ENCODE measurements around the gene CERS6. TPM values are rescaled to one million over a fixed set of nuclear protein-coding genes. Genes with fewer than 3 reads are reported as not detected.

Gene CERS6
- total RNA-seq, 1 donor = 23.9 TPM

DNA sequence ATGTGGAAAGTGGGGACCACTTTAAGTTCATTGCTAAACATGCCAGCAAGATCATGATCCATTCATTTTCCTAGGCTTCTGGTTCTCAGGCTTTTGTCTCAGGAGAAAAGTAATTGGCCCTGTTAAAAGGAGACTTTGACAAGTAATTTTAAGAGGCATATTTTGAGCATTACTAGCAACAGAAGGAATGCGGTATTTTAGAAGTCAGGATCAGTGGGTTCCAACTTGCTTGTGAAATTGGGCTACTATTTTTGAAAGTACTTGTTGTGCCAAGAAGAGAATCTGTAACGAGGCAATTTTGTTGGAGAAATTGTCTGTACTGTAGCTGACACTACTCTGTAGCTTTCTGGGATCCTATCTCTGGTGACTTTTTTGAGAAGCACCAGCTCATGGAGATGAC lies 59.4 kb downstream of the CERS6 start:
- DNase-seq (ENCODE audit: insufficient read length, low spot score, missing footprints) = no peak
- Histone ChIP-seq H2AFZ (ENCODE audit: low read length) (no peak overlapping the region), H4K20me1 (ENCODE audit: insufficient read depth, low read length) (no peaks in the 10 kb centered on the region), H3K27me3 (ENCODE audit: insufficient read depth, low read length) (no peaks in the 10 kb centered on the region), H3K9me3 (ENCODE audit: low read depth, low read length) (no peaks in the 10 kb centered on the region), H3K27ac (ENCODE audit: low read depth, low read length) (peak overlapping the region; percentile 73), H3K4me3 (ENCODE audit: insufficient read depth, low read length) (no peak overlapping the region), H3K4me1 (ENCODE audit: insufficient read depth, low read length) (peaks cover 39% of the 10 kb centered on the region), H3K36me3 (ENCODE audit: insufficient read depth, low read length) (no peaks in the 10 kb centered on the region), H3K4me2 (ENCODE audit: insufficient read depth, low read length) (peak overlapping the region; percentile 40), H3K79me2 (ENCODE audit: insufficient read depth, low read length) (peaks cover 28% of the 10 kb centered on the region)
- TF ChIP-seq, protein P1, sequence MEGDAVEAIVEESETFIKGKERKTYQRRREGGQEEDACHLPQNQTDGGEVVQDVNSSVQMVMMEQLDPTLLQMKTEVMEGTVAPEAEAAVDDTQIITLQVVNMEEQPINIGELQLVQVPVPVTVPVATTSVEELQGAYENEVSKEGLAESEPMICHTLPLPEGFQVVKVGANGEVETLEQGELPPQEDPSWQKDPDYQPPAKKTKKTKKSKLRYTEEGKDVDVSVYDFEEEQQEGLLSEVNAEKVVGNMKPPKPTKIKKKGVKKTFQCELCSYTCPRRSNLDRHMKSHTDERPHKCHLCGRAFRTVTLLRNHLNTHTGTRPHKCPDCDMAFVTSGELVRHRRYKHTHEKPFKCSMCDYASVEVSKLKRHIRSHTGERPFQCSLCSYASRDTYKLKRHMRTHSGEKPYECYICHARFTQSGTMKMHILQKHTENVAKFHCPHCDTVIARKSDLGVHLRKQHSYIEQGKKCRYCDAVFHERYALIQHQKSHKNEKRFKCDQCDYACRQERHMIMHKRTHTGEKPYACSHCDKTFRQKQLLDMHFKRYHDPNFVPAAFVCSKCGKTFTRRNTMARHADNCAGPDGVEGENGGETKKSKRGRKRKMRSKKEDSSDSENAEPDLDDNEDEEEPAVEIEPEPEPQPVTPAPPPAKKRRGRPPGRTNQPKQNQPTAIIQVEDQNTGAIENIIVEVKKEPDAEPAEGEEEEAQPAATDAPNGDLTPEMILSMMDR (IDR thresholded peaks at IDR 0.05; ENCODE audit: extremely low read depth, low read depth, low read length) = no peak

DNA sequence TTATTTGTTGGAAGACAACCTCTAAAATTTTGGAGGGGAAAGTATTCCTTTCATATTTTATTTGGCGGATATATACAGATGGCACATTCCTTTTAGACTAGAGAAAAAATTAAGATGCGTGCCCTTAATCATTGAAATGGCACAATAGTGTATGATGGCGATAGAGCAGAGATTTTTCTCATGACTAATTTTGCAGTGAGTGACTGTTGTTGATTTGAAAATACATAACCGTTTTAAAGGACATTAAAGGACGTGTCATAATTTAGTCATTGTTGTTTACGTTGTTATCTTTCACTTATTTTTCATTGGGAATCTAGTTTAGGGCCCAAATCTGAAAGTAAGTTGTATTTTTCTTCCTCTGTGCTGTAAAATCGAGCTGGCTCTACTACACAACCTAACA lies 61.7 kb downstream of the CERS6 start:
- H4K20me1 ChIP-seq (ENCODE audit: insufficient read depth, low read length) = no peaks in the 10 kb centered on the region
- peak overlapping the region; percentile 38 for H3K4me3 ChIP-seq (ENCODE audit: insufficient read depth, low read length)
- no peaks in the 10 kb centered on the region for H3K36me3 ChIP-seq (ENCODE audit: insufficient read depth, low read length)
- peaks cover 48% of the 10 kb centered on the region for H3K4me1 ChIP-seq (ENCODE audit: insufficient read depth, low read length)
- H3K9me3 ChIP-seq (ENCODE audit: low read depth, low read length) = no peaks in the 10 kb centered on the region
- H3K79me2 ChIP-seq (ENCODE audit: insufficient read depth, low read length) = peaks cover 36% of the 10 kb centered on the region
- H2AFZ ChIP-seq (ENCODE audit: low read length) = peak overlapping the region; percentile 38
- H3K27ac ChIP-seq (ENCODE audit: low read depth, low read length) = peak overlapping the region; percentile 79
- peak overlapping the region; percentile 60 for H3K4me2 ChIP-seq (ENCODE audit: insufficient read depth, low read length)
- no peaks in the 10 kb centered on the region for H3K27me3 ChIP-seq (ENCODE audit: insufficient read depth, low read length)
- DNase-seq (ENCODE audit: insufficient read length, low spot score, missing footprints) = no peak
- TF ChIP-seq, protein P1 (IDR thresholded peaks at IDR 0.05; ENCODE audit: extremely low read depth, low read depth, low read length) = no peak

DNA sequence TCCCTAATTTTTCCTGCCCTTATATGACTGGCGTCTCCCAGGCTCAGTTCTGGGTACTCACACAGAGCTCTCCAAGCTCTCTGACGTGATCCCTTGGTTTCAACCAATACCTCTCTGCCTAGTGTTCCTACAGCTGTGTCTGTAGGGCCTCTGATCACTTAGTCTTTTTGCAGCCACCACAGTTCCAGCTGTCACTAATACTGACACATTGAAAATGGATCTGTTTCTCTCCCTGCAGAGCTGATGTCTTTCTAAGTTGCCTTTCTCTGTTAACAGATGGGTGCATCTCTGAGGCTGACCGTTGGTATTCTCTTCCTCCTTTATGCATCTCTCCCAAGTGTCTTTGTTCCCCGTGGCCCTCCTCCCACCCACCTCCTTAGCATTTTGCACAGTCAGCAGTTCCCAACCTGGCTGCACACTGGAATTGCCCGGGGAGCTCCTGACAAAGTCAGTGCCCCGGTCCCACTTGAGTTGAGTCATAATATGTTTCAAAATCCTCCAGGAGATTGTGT lies 62.5 kb downstream of the CERS6 start:
- TF ChIP-seq, protein P1 (IDR thresholded peaks at IDR 0.05; ENCODE audit: extremely low read depth, low read depth, low read length) = no peak
- H3K27me3 ChIP-seq (ENCODE audit: insufficient read depth, low read length) = no peaks in the 10 kb centered on the region
- H3K27ac ChIP-seq (ENCODE audit: low read depth, low read length) = peak overlapping the region; percentile 79
- H3K4me1 ChIP-seq (ENCODE audit: insufficient read depth, low read length) = peaks cover 48% of the 10 kb centered on the region
- peak overlapping the region; percentile 60 for H3K4me2 ChIP-seq (ENCODE audit: insufficient read depth, low read length)
- DNase-seq (ENCODE audit: insufficient read length, low spot score, missing footprints) = no peak
- H3K9me3 ChIP-seq (ENCODE audit: low read depth, low read length) = no peaks in the 10 kb centered on the region
- H3K36me3 ChIP-seq (ENCODE audit: insufficient read depth, low read length) = no peaks in the 10 kb centered on the region
- peak overlapping the region; percentile 1 for H3K4me3 ChIP-seq (ENCODE audit: insufficient read depth, low read length)
- H3K79me2 ChIP-seq (ENCODE audit: insufficient read depth, low read length) = peaks cover 41% of the 10 kb centered on the region
- no peaks in the 10 kb centered on the region for H4K20me1 ChIP-seq (ENCODE audit: insufficient read depth, low read length)
- H2AFZ ChIP-seq (ENCODE audit: low read length) = peak overlapping the region; percentile 7

DNA sequence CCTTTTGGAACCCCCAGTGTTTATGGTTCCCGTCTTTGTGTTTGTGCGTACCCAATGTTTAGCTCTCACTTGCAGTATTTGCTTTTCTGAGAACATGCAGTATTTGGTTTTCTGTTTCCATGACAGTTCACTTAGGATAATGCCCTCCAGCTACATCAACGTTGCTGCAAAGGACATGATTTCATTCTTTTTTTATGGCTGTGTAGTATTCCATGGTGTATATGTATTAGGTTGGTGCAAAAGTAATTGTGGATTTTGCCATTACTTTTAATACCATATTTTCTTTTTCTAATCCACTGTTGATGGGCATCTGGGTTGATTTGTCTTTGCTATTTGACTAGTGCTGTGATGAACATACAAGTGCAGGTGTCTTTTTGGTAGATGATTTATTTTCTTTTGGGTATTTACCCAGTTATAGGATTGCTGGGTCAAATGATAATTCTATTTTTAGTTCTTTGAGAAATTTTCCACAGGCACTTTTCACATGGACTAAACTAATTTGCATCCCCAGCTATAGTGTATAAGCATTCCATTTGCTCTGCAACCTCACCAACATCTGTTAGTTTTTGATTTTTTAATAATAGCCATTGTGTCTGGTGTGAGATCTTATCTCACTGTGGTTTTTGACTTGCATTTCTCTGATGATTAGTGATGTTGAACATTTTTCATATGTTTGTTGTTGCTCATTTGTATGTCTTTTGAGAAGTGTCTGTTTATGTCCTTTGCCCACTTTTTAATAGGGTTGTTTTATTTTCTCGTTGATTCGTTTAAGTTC lies 63.6 kb downstream of the CERS6 start:
- Histone ChIP-seq H3K79me2 (ENCODE audit: insufficient read depth, low read length) (peaks cover 49% of the 10 kb centered on the region), H3K4me3 (ENCODE audit: insufficient read depth, low read length) (no peak overlapping the region)

More for the DNA sequence above, 63.6 kb downstream of the CERS6 start:
- TF ChIP-seq, protein P1 (IDR thresholded peaks at IDR 0.05; ENCODE audit: extremely low read depth, low read depth, low read length) = no peak
- Histone ChIP-seq H3K27me3 (ENCODE audit: insufficient read depth, low read length) (no peaks in the 10 kb centered on the region), H4K20me1 (ENCODE audit: insufficient read depth, low read length) (no peaks in the 10 kb centered on the region), H3K4me1 (ENCODE audit: insufficient read depth, low read length) (peaks cover 43% of the 10 kb centered on the region), H3K27ac (ENCODE audit: low read depth, low read length) (no peak overlapping the region), H3K36me3 (ENCODE audit: insufficient read depth, low read length) (no peaks in the 10 kb centered on the region), H3K9me3 (ENCODE audit: low read depth, low read length) (no peaks in the 10 kb centered on the region), H3K4me2 (ENCODE audit: insufficient read depth, low read length) (no peak overlapping the region), H2AFZ (ENCODE audit: low read length) (no peak overlapping the region)
- DNase-seq (ENCODE audit: insufficient read length, low spot score, missing footprints) = no peak

Data from osteoblast (primary cell).